ENCODE data around the gene FGF4.
A peak's percentile ranks its signal among the peaks of the same experiment; 100 is the strongest.

The FGF4 gene

GRCh38 chr11:69807106-69807815, 32.1 kb upstream of the FGF4 start:
- DNase-seq (ENCODE audit: low read depth) = no peak

GRCh38 chr11:69804769-69805508, 29.8 kb upstream of the FGF4 start:
- no peak for DNase-seq (ENCODE audit: low read depth)

GRCh38 chr11:69803604-69804218, 28.6 kb upstream of the FGF4 start:
- no peak for DNase-seq (ENCODE audit: low read depth)

- DNase-seq (ENCODE audit: low read depth) = no peak
Observed at GRCh38 chr11:69803022-69803421, 27.9 kb upstream of the FGF4 start.

GRCh38 chr11:69802590-69802989, 27.4 kb upstream of the FGF4 start:
- DNase-seq (ENCODE audit: low read depth) = no peak

- no peak for DNase-seq (ENCODE audit: low read depth)
Observed at GRCh38 chr11:69801513-69802335, 26.6 kb upstream of the FGF4 start.

GRCh38 chr11:69800278-69800677, 25.1 kb upstream of the FGF4 start:
- no peak for DNase-seq (ENCODE audit: low read depth)

GRCh38 chr11:69799582-69799981, 24.4 kb upstream of the FGF4 start:
- no peak for DNase-seq (ENCODE audit: low read depth)

- no peak for DNase-seq (ENCODE audit: low read depth)
Observed at GRCh38 chr11:69799097-69799496, 24.0 kb upstream of the FGF4 start.

GRCh38 chr11:69797737-69798528, 22.8 kb upstream of the FGF4 start:
- DNase-seq (ENCODE audit: low read depth) = no peak

- DNase-seq (ENCODE audit: low read depth) = no peak
Observed at GRCh38 chr11:69797156-69797555, 22.0 kb upstream of the FGF4 start.

GRCh38 chr11:69796063-69796462, 20.9 kb upstream of the FGF4 start:
- DNase-seq (ENCODE audit: low read depth) = no peak

GRCh38 chr11:69791276-69792180, 16.4 kb upstream of the FGF4 start:
- peak; percentile 31 for DNase-seq (ENCODE audit: low read depth)

GRCh38 chr11:69788956-69789355, 13.8 kb upstream of the FGF4 start:
- no peak for DNase-seq (ENCODE audit: low read depth)

GRCh38 chr11:69787906-69788305, 12.8 kb upstream of the FGF4 start:
- DNase-seq (ENCODE audit: low read depth) = no peak

GRCh38 chr11:69787457-69787856, 12.3 kb upstream of the FGF4 start:
- no peak for DNase-seq (ENCODE audit: low read depth)

- no peak for DNase-seq (ENCODE audit: low read depth)
Observed at GRCh38 chr11:69781241-69781640, 6.1 kb upstream of the FGF4 start.

GRCh38 chr11:69778373-69778772, 3.2 kb upstream of the FGF4 start:
- no peak for DNase-seq (ENCODE audit: low read depth)

- DNase-seq (ENCODE audit: low read depth) = no peak
Observed at GRCh38 chr11:69774354-69775162, 583 bp downstream of the FGF4 start.
